Lower leg skin (tissue), 3 donors: ENCODE data around the gene TJAP1.

Experiments used
- POLR2A ChIP-seq, 2 donors: fragments of 450-650 bp; IDR thresholded peaks; one replicate each; pipeline ENCODE4 v1.6.1; 2016 to 2017; ENCODE audit warnings: antibody characterized with exemption in 2 of 2, mild to moderate bottlenecking in 1 of 2, moderate library complexity in 1 of 2
- TF ChIP-seq, protein P1 (sequence below), 3 donors: fragments of 450-650 bp; IDR thresholded peaks; one replicate each; pipeline ENCODE4 v1.5.1; 2016; ENCODE audit warnings: antibody characterized with exemption in 3 of 3, mild to moderate bottlenecking in 3 of 3, moderate library complexity in 2 of 3

GRCh38 chr6:43510827-43511163, 33.4 kb downstream of the TJAP1 start:
- TF ChIP-seq, protein P1, sequence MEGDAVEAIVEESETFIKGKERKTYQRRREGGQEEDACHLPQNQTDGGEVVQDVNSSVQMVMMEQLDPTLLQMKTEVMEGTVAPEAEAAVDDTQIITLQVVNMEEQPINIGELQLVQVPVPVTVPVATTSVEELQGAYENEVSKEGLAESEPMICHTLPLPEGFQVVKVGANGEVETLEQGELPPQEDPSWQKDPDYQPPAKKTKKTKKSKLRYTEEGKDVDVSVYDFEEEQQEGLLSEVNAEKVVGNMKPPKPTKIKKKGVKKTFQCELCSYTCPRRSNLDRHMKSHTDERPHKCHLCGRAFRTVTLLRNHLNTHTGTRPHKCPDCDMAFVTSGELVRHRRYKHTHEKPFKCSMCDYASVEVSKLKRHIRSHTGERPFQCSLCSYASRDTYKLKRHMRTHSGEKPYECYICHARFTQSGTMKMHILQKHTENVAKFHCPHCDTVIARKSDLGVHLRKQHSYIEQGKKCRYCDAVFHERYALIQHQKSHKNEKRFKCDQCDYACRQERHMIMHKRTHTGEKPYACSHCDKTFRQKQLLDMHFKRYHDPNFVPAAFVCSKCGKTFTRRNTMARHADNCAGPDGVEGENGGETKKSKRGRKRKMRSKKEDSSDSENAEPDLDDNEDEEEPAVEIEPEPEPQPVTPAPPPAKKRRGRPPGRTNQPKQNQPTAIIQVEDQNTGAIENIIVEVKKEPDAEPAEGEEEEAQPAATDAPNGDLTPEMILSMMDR (IDR thresholded peaks at IDR 0.05): no peak
- TF ChIP-seq POLR2A (IDR thresholded peaks at IDR 0.05): no peak
